CD4-positive, alpha-beta T cell (primary cell): ENCODE measurements around the gene REEP1. TPM values are rescaled to one million over a fixed set of nuclear protein-coding genes. Genes with fewer than 3 reads are reported as not detected.

ENCODE experiments used
- ATAC-seq: fragments of 200-7000 bp; cut with Tn5 transposase; one replicate; pipeline ENCODE4 v1.10.0; 2022; ENCODE audit warnings: mild to moderate bottlenecking; ENCODE audit not compliant: poor library complexity
- CTCF ChIA-PET: fragments of 350-600 bp; sonication (Branson Sonifier 250); formaldehyde crosslinking; loops from one replicate; lab custom pipeline; 2021; ENCODE audit warnings: antibody characterized with exemption, inconsistent platforms; lab: Charles Lee
- POLR2A ChIA-PET: fragments of 350-600 bp; sonication (Branson Sonifier 250); formaldehyde crosslinking; loops from one replicate; lab custom pipeline; 2021; ENCODE audit warnings: antibody characterized with exemption, inconsistent platforms; lab: Charles Lee
- DNase-seq, 14 experiments: peaks; one replicate each; pipeline ENCODE4 v3.0.0-alpha.2; 2013 to 2020; ENCODE audit warnings: mixed read lengths in 2 of 14
- H3K27ac ChIP-seq, 2 donors: one replicate each; pipeline versions ENCODE4 v1.5.1 to v1.7.0; 2013; ENCODE audit warnings: low read length in 2 of 2, low read depth in 1 of 2, mild to moderate bottlenecking in 1 of 2
- H3K27me3 ChIP-seq, 2 experiments: 1 replicate in 1 of 2; 2 replicates in 1 of 2; pipeline versions ENCODE4 v1.6.1 to v1.7.0; 2013; ENCODE audit warnings: low read length in 2 of 2, control low read depth in 1 of 2, mild to moderate bottlenecking in 1 of 2, moderate library complexity in 1 of 2; ENCODE audit not compliant: insufficient read depth in 2 of 2, control insufficient read depth in 1 of 2
- H3K36me3 ChIP-seq: one replicate; pipeline ENCODE4 v1.6.1; 2013; ENCODE audit warnings: low read length, control low read depth; ENCODE audit not compliant: insufficient read depth
- H3K4me1 ChIP-seq: one replicate; pipeline ENCODE4 v1.6.1; 2013; ENCODE audit warnings: low read length, control low read depth; ENCODE audit not compliant: insufficient read depth
- H3K4me3 ChIP-seq: one replicate; pipeline ENCODE4 v1.5.1; 2013; ENCODE audit warnings: mild to moderate bottlenecking, low read length, moderate library complexity
- H3K9me3 ChIP-seq, 2 experiments: 1 replicate in 1 of 2; 2 replicates in 1 of 2; pipeline versions ENCODE4 v1.6.1 to v1.7.0; 2013; ENCODE audit warnings: low read length in 2 of 2, mild to moderate bottlenecking in 2 of 2, control low read depth in 1 of 2, moderate library complexity in 1 of 2; ENCODE audit not compliant: control insufficient read depth in 1 of 2, insufficient read depth in 1 of 2
- H3K27ac Mint-ChIP-seq: one replicate; pipeline ENCODE4 v1.8.0; 2020; ENCODE audit warnings: mixed read lengths
- H3K27me3 Mint-ChIP-seq: one replicate; pipeline ENCODE4 v1.8.0; 2021; ENCODE audit warnings: mixed read lengths
- H3K36me3 Mint-ChIP-seq: one replicate; pipeline ENCODE4 v1.8.0; 2021; ENCODE audit warnings: low read depth, mixed read lengths
- H3K4me1 Mint-ChIP-seq: one replicate; pipeline ENCODE4 v1.8.0; 2021; ENCODE audit warnings: low read depth, mixed read lengths
- H3K4me3 Mint-ChIP-seq: one replicate; pipeline ENCODE4 v1.8.0; 2020; ENCODE audit warnings: mild to moderate bottlenecking, mixed read lengths
- H3K9me3 Mint-ChIP-seq: one replicate; pipeline ENCODE4 v1.8.0; 2020; ENCODE audit warnings: mixed read lengths
- intact Hi-C, 2 experiments: fragments of 100-400 bp; cut with DNase I in 1 of 2; cut with micrococcal nuclease in 1 of 2; formaldehyde crosslinking; loops; one replicate each; pipeline versions ENCODE4 v1.15.1 to v1.9.0; 2023 to 2025; cut with DNase I, micrococcal nuclease
- total RNA-seq, 174 experiments: library from RNA in 2 of 174; stranded (reverse) in 2 of 174; gene quantifications; one replicate each; pipeline ENCODE4 v1.2.3 and lab custom pipeline; 2021 to 2026
- TF ChIP-seq, protein P1 (sequence below): fragments of 200-600 bp; IDR thresholded peaks from one replicate; pipeline ENCODE4 v1.8.0; 2022; ENCODE audit warnings: antibody characterized with exemption, mild to moderate bottlenecking

Gene REEP1
- total RNA-seq, 2 experiments from 2014 or later, result not detected

DNA sequence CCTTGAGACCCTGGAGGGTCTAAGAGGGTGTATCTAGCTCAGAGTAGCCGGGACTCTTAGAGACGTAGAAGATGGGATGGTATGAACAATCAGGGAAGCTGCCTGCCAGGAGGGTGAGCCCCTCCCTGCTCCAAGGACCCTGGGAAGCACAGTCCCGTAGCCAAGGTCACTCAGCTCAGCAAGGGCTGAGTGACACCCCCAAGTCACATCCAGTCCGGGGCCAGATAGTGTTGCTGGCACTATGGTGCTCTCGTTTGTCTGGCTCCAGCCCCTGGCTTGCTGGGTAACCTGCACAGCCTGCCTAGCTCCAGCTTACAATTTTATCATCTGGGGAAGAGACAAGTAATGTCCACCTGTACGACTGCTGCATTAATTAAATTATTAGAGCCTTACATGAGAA lies 22.3 kb downstream of the REEP1 start:
- Mint-ChIP-seq H3K4me3 (no peak overlapping the region), H3K27ac (no peak overlapping the region), H3K36me3 (no peaks in the 10 kb centered on the region), H3K9me3 (no peaks in the 10 kb centered on the region), H3K27me3 (no peaks in the 10 kb centered on the region), H3K4me1 (peaks cover 7% of the 10 kb centered on the region)
- ChIA-PET CTCF (no interaction called here), POLR2A (no interaction called here)
- Histone ChIP-seq H3K27me3 (no peaks in the 10 kb centered on the region), H3K27ac (no peak overlapping the region), H3K36me3 (no peaks in the 10 kb centered on the region), H3K4me3 (no peak overlapping the region), H3K4me1 (no peaks in the 10 kb centered on the region), H3K9me3 (no peaks in the 10 kb centered on the region)
- ATAC-seq (no peak), DNase-seq (no peak)
- intact Hi-C loops, result no loop called here
- TF ChIP-seq, protein P1, sequence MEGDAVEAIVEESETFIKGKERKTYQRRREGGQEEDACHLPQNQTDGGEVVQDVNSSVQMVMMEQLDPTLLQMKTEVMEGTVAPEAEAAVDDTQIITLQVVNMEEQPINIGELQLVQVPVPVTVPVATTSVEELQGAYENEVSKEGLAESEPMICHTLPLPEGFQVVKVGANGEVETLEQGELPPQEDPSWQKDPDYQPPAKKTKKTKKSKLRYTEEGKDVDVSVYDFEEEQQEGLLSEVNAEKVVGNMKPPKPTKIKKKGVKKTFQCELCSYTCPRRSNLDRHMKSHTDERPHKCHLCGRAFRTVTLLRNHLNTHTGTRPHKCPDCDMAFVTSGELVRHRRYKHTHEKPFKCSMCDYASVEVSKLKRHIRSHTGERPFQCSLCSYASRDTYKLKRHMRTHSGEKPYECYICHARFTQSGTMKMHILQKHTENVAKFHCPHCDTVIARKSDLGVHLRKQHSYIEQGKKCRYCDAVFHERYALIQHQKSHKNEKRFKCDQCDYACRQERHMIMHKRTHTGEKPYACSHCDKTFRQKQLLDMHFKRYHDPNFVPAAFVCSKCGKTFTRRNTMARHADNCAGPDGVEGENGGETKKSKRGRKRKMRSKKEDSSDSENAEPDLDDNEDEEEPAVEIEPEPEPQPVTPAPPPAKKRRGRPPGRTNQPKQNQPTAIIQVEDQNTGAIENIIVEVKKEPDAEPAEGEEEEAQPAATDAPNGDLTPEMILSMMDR, result no peak

DNA sequence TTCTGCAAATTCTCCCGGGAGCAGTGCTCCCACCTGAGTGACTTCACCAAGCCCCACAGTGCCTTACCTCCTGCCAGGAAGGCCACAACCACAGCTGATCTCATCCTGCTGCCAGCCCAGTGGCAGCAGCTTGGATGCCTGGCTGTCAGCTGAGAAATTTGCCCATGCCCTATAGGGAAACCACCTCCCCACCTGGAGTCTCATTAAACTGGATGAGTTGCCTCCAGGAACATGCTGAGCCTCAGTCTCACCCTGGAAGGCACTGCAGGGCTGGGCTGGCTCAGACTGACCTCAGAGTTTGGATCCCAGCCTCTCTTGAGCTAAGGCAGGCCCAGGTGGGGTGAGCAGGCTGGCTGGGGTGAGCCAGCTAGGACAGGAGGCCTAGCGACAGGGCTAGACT lies 23.3 kb downstream of the REEP1 start:
- ATAC-seq (no peak), DNase-seq (no peak)
- Mint-ChIP-seq H3K27ac (no peak overlapping the region), H3K27me3 (no peaks in the 10 kb centered on the region), H3K36me3 (no peaks in the 10 kb centered on the region), H3K4me3 (no peak overlapping the region), H3K9me3 (no peaks in the 10 kb centered on the region), H3K4me1 (no peaks in the 10 kb centered on the region)
- ChIA-PET POLR2A (no interaction called here), CTCF (no interaction called here)
- H3K9me3 ChIP-seq, result no peaks in the 10 kb centered on the region
- intact Hi-C loops, result no loop called here
- H3K36me3 ChIP-seq, result no peaks in the 10 kb centered on the region
- H3K4me1 ChIP-seq, result no peaks in the 10 kb centered on the region
- H3K4me3 ChIP-seq, result no peak overlapping the region
- H3K27ac ChIP-seq, result no peak overlapping the region
- H3K27me3 ChIP-seq, result no peaks in the 10 kb centered on the region
- TF ChIP-seq, protein P1, result no peak

- TF ChIP-seq, protein P1, result no peak
- ATAC-seq (no peak), DNase-seq (no peak)
- Mint-ChIP-seq H3K36me3 (no peaks in the 10 kb centered on the region), H3K4me1 (no peaks in the 10 kb centered on the region), H3K27ac (no peak overlapping the region), H3K4me3 (no peak overlapping the region), H3K9me3 (no peaks in the 10 kb centered on the region), H3K27me3 (no peaks in the 10 kb centered on the region)
- ChIA-PET POLR2A (interaction anchor here (0.5 kb wide), 1 partner anchor 175 kb away, joined by 3 read pairs; no protein-coding TSS in a partner anchor), CTCF (no interaction called here)
- Histone ChIP-seq H3K27me3 (no peaks in the 10 kb centered on the region), H3K4me3 (no peak overlapping the region), H3K9me3 (no peaks in the 10 kb centered on the region), H3K27ac (no peak overlapping the region), H3K4me1 (no peaks in the 10 kb centered on the region), H3K36me3 (no peaks in the 10 kb centered on the region)
- intact Hi-C loops, result no loop called here
These were observed 24.1 kb downstream of the REEP1 start for GRCh38 chr2:86313341-86313740.
